PC-3 (cell line): Measurements from ENCODE around the gene AEBP2. TPM values are rescaled to one million over a fixed set of nuclear protein-coding genes. Genes with fewer than 3 reads are reported as not detected.

Experiments used
- ATAC-seq: fragments of 200-7000 bp; cut with Tn5 transposase; 2 replicates; pipeline ENCODE4 v1.9.1; 2020; ENCODE audit warnings: mild to moderate bottlenecking, moderate library complexity
- BruUV-seq: library from RNA; stranded (reverse); fragments of 400-500 nt; replicated peaks from 2 replicates; lab custom pipeline; 2021; lab: Mats Ljungman, UMichigan
- CTCF ChIA-PET: fragments of 300-600 bp; sonication (Branson Sonifier 250); formaldehyde crosslinking; loops from one replicate; lab custom pipeline; 2022; ENCODE audit warnings: antibody characterized with exemption; lab: Charles Lee
- POLR2A ChIA-PET: fragments of 300-600 bp; sonication (Branson Sonifier 250); formaldehyde crosslinking; loops from one replicate; lab custom pipeline; 2022; ENCODE audit warnings: antibody characterized with exemption; ENCODE audit not compliant: unreplicated experiment; lab: Charles Lee
- DNase-seq: peaks from one replicate; pipeline ENCODE4 v3.0.0-alpha.2; 2015
- H2AFZ ChIP-seq: fragments of 300-600 bp; sonication (generic); 2 replicates; pipeline ENCODE4 v1.6.0; 2016; ENCODE audit warnings: antibody characterized with exemption, low read length
- H3F3A ChIP-seq: fragments of 300-600 bp; sonication (generic); one replicate; pipeline ENCODE4 v1.6.0; 2017; ENCODE audit warnings: antibody characterized with exemption, low read length, control low read depth, mild to moderate bottlenecking; ENCODE audit not compliant: unreplicated experiment
- H3K27ac ChIP-seq: fragments of 300-600 bp; sonication (generic); 2 replicates; pipeline ENCODE4 v1.5.1; 2016; ENCODE audit warnings: mild to moderate bottlenecking, low read length
- H3K27me3 ChIP-seq: fragments of 300-600 bp; sonication (generic); 2 replicates; pipeline ENCODE4 v1.6.1; 2016; ENCODE audit warnings: low read length, mixed read lengths
- H3K36me3 ChIP-seq: fragments of 300-600 bp; sonication (generic); 2 replicates; pipeline ENCODE4 v1.6.1; 2016; ENCODE audit warnings: low read depth, mixed run types, low read length, mixed read lengths
- H3K4me1 ChIP-seq: fragments of 300-600 bp; sonication (generic); 2 replicates; pipeline ENCODE4 v1.5.1; 2016; ENCODE audit warnings: low read length; ENCODE audit not compliant: insufficient read depth
- H3K4me2 ChIP-seq: fragments of 300-600 bp; sonication (generic); 2 replicates; pipeline ENCODE4 v1.6.0; 2016; ENCODE audit warnings: low read length
- H3K4me3 ChIP-seq: fragments of 300-600 bp; sonication (generic); 2 replicates; pipeline ENCODE4 v1.5.1; 2016; ENCODE audit warnings: mild to moderate bottlenecking, low read length, mixed read lengths
- H3K79me2 ChIP-seq: fragments of 300-600 bp; sonication (generic); 2 replicates; pipeline ENCODE4 v1.6.1; 2017; ENCODE audit warnings: low read length, mixed read lengths
- H3K9ac ChIP-seq: fragments of 300-600 bp; sonication (generic); 2 replicates; pipeline ENCODE4 v1.6.0; 2016; ENCODE audit warnings: mild to moderate bottlenecking, low read length
- H3K9me2 ChIP-seq: fragments of 300-600 bp; sonication (generic); replicated peaks from 2 replicates; pipeline ENCODE4 v1.6.1; 2016; ENCODE audit warnings: mixed run types, low read length, mixed read lengths
- H3K9me3 ChIP-seq: fragments of 300-600 bp; sonication (generic); 2 replicates; pipeline ENCODE4 v1.6.1; 2016; ENCODE audit warnings: low read length, mixed read lengths
- H4K20me1 ChIP-seq: fragments of 300-600 bp; sonication (generic); 2 replicates; pipeline ENCODE4 v1.6.1; 2016; ENCODE audit warnings: low read length, mixed read lengths
- EZH2 ChIP-seq: fragments of 300-600 bp; sonication (generic); IDR thresholded peaks from one replicate; pipeline ENCODE4 v1.6.1; 2017; ENCODE audit warnings: antibody characterized with exemption, mild to moderate bottlenecking, low read length; ENCODE audit not compliant: unreplicated experiment
- EZH2phosphoT487 ChIP-seq: fragments of 300-600 bp; sonication (generic); IDR thresholded peaks from 2 replicates; pipeline ENCODE4 v1.6.1; 2018; ENCODE audit warnings: mild to moderate bottlenecking, antibody characterized with exemption, low read length, borderline replicate concordance
- intact Hi-C: fragments of 100-400 bp; cut with micrococcal nuclease; formaldehyde crosslinking; loops from 2 replicates; pipeline ENCODE4 v1.9.0; 2023
- total RNA-seq: library from RNA; depleted of rRNA; stranded (reverse); fragments of >200 nt; gene quantifications from 2 replicates; pipeline ENCODE4 v1.2.3, GENCODE V29; 2014
- TF ChIP-seq, protein P1 (sequence below): fragments of 300-600 bp; sonication (generic); conservative IDR thresholded peaks from 2 replicates; pipeline ENCODE4 v1.5.1; 2017; ENCODE audit warnings: antibody characterized with exemption, low read depth, mild to moderate bottlenecking, low read length

AEBP2 gene
- total RNA-seq, 1 experiment from 2014 or later, result 10.2 TPM

GRCh38 chr12:19430988-19431387, 8.3 kb upstream of the AEBP2 start:
- Histone ChIP-seq H3K27me3 (no peaks in the 10 kb centered on the region), H3K9me2 (no peaks in the 10 kb centered on the region), H3K9me3 (no peaks in the 10 kb centered on the region), H3F3A (no peaks in the 10 kb centered on the region), H3K27ac (no peak overlapping the region), H3K9ac (no peak overlapping the region), H3K79me2 (no peaks in the 10 kb centered on the region), H3K36me3 (no peaks in the 10 kb centered on the region), H4K20me1 (no peaks in the 10 kb centered on the region), H3K4me2 (no peak overlapping the region), H2AFZ (no peak overlapping the region), H3K4me3 (no peak overlapping the region), H3K4me1 (peaks cover 6% of the 10 kb centered on the region; the same call in 1 of the 2 replicates)
- ChIA-PET POLR2A (no interaction called here), CTCF (no interaction called here)
- intact Hi-C loops, result no loop called here
- DNase-seq (no peak), ATAC-seq (no peak)
- no peak for TF ChIP-seq EZH2phosphoT487
- TF ChIP-seq EZH2, result no peak
- TF ChIP-seq, protein P1, sequence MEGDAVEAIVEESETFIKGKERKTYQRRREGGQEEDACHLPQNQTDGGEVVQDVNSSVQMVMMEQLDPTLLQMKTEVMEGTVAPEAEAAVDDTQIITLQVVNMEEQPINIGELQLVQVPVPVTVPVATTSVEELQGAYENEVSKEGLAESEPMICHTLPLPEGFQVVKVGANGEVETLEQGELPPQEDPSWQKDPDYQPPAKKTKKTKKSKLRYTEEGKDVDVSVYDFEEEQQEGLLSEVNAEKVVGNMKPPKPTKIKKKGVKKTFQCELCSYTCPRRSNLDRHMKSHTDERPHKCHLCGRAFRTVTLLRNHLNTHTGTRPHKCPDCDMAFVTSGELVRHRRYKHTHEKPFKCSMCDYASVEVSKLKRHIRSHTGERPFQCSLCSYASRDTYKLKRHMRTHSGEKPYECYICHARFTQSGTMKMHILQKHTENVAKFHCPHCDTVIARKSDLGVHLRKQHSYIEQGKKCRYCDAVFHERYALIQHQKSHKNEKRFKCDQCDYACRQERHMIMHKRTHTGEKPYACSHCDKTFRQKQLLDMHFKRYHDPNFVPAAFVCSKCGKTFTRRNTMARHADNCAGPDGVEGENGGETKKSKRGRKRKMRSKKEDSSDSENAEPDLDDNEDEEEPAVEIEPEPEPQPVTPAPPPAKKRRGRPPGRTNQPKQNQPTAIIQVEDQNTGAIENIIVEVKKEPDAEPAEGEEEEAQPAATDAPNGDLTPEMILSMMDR, result no peak
- BruUV-seq, result no TSS peak

DNA sequence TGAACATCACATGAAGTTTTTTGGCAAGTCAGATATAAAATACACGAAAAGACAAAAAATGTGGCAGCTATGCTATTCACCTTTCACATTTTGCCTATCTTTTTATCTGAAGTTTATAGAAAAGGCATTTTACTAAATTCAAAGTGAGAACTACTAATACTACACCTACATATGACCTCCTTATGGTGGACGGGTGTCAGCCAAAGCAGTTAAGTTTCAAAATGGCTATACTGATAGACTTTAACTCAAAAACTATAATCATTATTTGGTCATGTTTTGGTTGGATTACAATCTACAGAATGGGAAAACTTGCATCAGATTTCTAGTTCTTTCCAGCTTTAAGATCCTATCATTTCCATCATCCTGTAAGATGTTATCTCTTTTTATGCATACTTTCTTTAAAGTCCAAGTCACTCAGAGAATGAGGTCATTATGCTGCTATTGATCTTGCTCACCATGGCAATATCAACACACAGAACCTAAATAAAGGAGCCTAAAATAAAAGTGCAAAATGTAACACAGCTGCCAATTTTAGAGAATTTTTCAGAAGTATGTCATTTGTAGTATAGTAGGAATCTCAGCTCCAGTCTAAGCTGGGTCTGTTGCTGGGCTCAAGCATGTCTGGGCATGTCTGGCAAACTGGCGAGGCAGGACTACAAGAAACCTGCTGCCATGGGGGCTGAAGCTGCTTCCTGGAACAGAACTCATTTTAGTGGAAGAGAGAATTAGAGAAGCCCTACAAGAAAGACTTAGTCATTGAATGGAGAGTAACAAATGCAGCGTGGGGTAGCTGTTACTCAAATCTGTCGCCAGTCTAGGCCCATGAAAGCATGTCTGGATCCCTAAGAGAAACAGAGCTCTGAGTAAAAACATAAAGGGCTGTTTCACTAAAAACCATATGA, 7.6 kb upstream of the AEBP2 start:
- CTCF ChIA-PET, result no interaction called here
- peak; percentile 21 for DNase-seq
- H3K79me2 ChIP-seq, result no peaks in the 10 kb centered on the region

More for the DNA sequence above, 7.6 kb upstream of the AEBP2 start:
- intact Hi-C loops, result no loop called here
- Histone ChIP-seq H3F3A (no peaks in the 10 kb centered on the region), H4K20me1 (no peaks in the 10 kb centered on the region), H3K4me2 (no peak overlapping the region), H3K9me3 (no peaks in the 10 kb centered on the region), H3K4me3 (no peak overlapping the region), H3K36me3 (no peaks in the 10 kb centered on the region), H3K9me2 (no peaks in the 10 kb centered on the region), H2AFZ (no peak overlapping the region), H3K4me1 (peaks cover 6% of the 10 kb centered on the region; the same call in 1 of the 2 replicates), H3K27ac (0 out of 2 replicates have a peak overlapping the region, but pooled peaks have one; percentile 9), H3K27me3 (no peaks in the 10 kb centered on the region), H3K9ac (no peak overlapping the region)
- ATAC-seq, result no peak
- TF ChIP-seq EZH2phosphoT487, result no peak
- TF ChIP-seq, protein P1, result no peak
- no peak for TF ChIP-seq EZH2
- POLR2A ChIA-PET, result no interaction called here
- no TSS peak for BruUV-seq
